HepG2 (cell line): Measurements from ENCODE around the gene STMN3. TPM values are rescaled to one million over a fixed set of nuclear protein-coding genes. Genes with fewer than 3 reads are reported as not detected.

Experiments
- ATF2 ChIP-seq: sonication (generic); formaldehyde crosslinking; IDR thresholded peaks from 2 replicates; pipeline ENCODE4 v1.4.0; 2020; ENCODE audit warnings: missing genetic modification reagents
- ELF3 ChIP-seq: IDR thresholded peaks from 2 replicates; pipeline ENCODE4 v1.6.1; 2016; ENCODE audit warnings: missing genetic modification reagents, missing compliant biosample characterization
- ELF4 ChIP-seq: sonication (generic); formaldehyde crosslinking; IDR thresholded peaks from 2 replicates; pipeline ENCODE4 v1.5.0; 2020; ENCODE audit warnings: missing genetic modification reagents, mild to moderate bottlenecking, moderate library complexity, borderline replicate concordance
- HOXD1 ChIP-seq: sonication (generic); formaldehyde crosslinking; IDR thresholded peaks from 2 replicates; pipeline ENCODE4 v1.5.0; 2020; ENCODE audit warnings: missing genetic modification reagents
- KLF13 ChIP-seq: sonication (generic); formaldehyde crosslinking; IDR thresholded peaks from 2 replicates; pipeline ENCODE4 v1.4.0; 2020; ENCODE audit warnings: mild to moderate bottlenecking, missing genetic modification reagents
- MATR3 ChIP-seq: sonication (generic); formaldehyde crosslinking; IDR thresholded peaks from 2 replicates; pipeline ENCODE4 v1.4.0; 2020; ENCODE audit warnings: missing genetic modification reagents
- POLR2AphosphoS5 ChIP-seq: IDR thresholded peaks from 2 replicates; pipeline ENCODE4 v1.6.1; 2012; ENCODE audit warnings: low read depth, low read length
- SOX5 ChIP-seq: IDR thresholded peaks from 2 replicates; pipeline ENCODE4 v1.6.1; 2016; ENCODE audit warnings: borderline replicate concordance
- STAT5B ChIP-seq: sonication (generic); formaldehyde crosslinking; IDR thresholded peaks from 2 replicates; pipeline ENCODE4 v1.4.0; 2020; ENCODE audit warnings: missing genetic modification reagents
- TEAD2 ChIP-seq: sonication (generic); formaldehyde crosslinking; IDR thresholded peaks from 2 replicates; pipeline ENCODE4 v1.9.0; 2021; ENCODE audit warnings: missing genetic modification reagents
- TRAFD1 ChIP-seq: sonication (generic); formaldehyde crosslinking; IDR thresholded peaks from 2 replicates; pipeline ENCODE4 v1.5.1; 2020; ENCODE audit warnings: missing genetic modification reagents, mild to moderate bottlenecking, borderline replicate concordance
- ZNF33A ChIP-seq: sonication (generic); formaldehyde crosslinking; IDR thresholded peaks from 2 replicates; pipeline ENCODE4 v1.5.1; 2020; ENCODE audit warnings: missing genetic modification reagents, mild to moderate bottlenecking, moderate library complexity, borderline replicate concordance
- ZNF713 ChIP-seq: sonication (generic); formaldehyde crosslinking; IDR thresholded peaks from 2 replicates; pipeline ENCODE4 v1.4.0; 2020; ENCODE audit warnings: mild to moderate bottlenecking, missing genetic modification reagents
- ZNF891 ChIP-seq: sonication (generic); formaldehyde crosslinking; IDR thresholded peaks from 2 replicates; pipeline ENCODE4 v1.5.0; 2020; ENCODE audit warnings: mild to moderate bottlenecking, missing genetic modification reagents
- ZSCAN25 ChIP-seq: sonication (generic); formaldehyde crosslinking; IDR thresholded peaks from 2 replicates; pipeline ENCODE4 v1.8.0; 2022; ENCODE audit warnings: mild to moderate bottlenecking, missing genetic modification reagents
- polyA plus RNA-seq, 8 experiments: library from polyadenylated mRNA; depleted of rRNA in 3 of 8; stranded (reverse) in 7 of 8; unstranded in 1 of 8; fragments of >200 nt; fragmentation: Illumina TruSeq in 4 of 8; extraction: Trizol in 4 of 8; gene quantifications; 2 replicates each; pipeline versions ENCODE4 v1.2.1 to v1.2.3, GENCODE V29; 2011 to 2016; ENCODE audit warnings: low read depth in 4 of 8, missing spikeins in 1 of 8, mixed read lengths in 1 of 8; ENCODE audit not compliant: insufficient read depth in 1 of 8
- total RNA-seq, 5 experiments: library from RNA; depleted of rRNA; stranded (reverse); fragments of >200 nt; fragmentation: Illumina TruSeq; extraction: Trizol; gene quantifications; 2 replicates each; pipeline ENCODE4 v1.2.3, GENCODE V29; 2016; ENCODE audit warnings: low read depth in 1 of 5
- TF ChIP-seq, protein P1 (sequence below): sonication (generic); formaldehyde crosslinking; IDR thresholded peaks from 2 replicates; pipeline ENCODE4 v1.4.0; 2020; ENCODE audit warnings: missing genetic modification reagents
- TF ChIP-seq, protein P2 (sequence below): sonication (generic); formaldehyde crosslinking; IDR thresholded peaks from 2 replicates; pipeline ENCODE4 v1.5.1; 2020; ENCODE audit warnings: mild to moderate bottlenecking, missing genetic modification reagents, borderline replicate concordance
- TF ChIP-seq, protein P3 (sequence below): sonication (generic); formaldehyde crosslinking; conservative IDR thresholded peaks from 2 replicates; pipeline ENCODE4 v1.4.0; 2020; ENCODE audit warnings: mild to moderate bottlenecking, missing genetic modification reagents, moderate library complexity

Gene STMN3
- total and polyA plus RNA-seq, 2 of the 13 experiments (the other 11 are each of a cell fraction or from before 2014, with no cell fraction given) = 21.0 to 48.3 TPM

DNA sequence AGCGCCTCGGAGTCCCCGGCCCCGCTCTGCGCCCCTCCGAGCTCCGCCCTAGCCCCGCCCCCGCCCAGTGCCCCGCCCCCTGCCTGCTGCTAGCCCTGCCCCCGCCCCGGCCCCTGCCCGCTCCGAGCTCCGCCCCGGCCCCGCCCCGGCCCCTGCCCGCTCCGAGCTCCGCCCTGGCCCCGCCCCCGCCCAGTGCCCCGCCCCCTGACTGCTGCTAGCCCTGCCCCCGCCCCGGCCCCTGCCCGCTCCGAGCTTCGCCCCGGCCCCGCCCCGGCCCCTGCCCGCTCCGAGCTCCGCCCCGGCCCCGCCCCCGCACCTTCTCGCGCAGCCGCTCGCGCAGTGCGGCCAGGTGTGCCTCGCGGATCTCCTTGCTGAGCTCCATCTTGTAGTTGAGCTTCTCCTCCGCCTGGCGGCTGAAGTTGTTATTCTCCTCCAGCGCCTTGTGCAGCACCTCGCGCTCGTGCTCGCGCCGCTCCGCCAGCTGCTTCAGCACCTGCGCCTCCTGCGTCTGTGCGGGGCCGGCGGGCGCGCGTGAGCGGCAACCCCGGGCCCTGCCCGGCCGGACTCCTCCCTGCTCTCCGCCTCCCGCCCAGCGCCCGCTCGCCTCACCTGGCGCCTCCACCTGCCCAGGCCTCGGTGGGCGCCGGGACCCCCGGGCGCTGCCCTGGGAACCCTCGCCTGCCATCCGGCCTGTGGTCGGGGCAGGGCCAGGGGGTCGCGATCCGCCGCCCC, 11.3 kb downstream of the STMN3 start (continued):
- TF ChIP-seq ELF4 (CRISPR knock-in tag) = no peak
- TF ChIP-seq HOXD1 = no peak
- TF ChIP-seq, protein P1, sequence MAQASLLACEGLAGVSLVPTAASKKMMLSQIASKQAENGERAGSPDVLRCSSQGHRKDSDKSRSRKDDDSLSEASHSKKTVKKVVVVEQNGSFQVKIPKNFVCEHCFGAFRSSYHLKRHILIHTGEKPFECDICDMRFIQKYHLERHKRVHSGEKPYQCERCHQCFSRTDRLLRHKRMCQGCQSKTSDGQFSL (CRISPR knock-in tag) = no peak
- no peak for TF ChIP-seq TRAFD1 (CRISPR knock-in tag)
- peak; percentile 83 for TF ChIP-seq ZSCAN25
- TF ChIP-seq TEAD2 = no peak
- TF ChIP-seq ZNF33A (CRISPR knock-in tag) = no peak
- TF ChIP-seq, protein P2, sequence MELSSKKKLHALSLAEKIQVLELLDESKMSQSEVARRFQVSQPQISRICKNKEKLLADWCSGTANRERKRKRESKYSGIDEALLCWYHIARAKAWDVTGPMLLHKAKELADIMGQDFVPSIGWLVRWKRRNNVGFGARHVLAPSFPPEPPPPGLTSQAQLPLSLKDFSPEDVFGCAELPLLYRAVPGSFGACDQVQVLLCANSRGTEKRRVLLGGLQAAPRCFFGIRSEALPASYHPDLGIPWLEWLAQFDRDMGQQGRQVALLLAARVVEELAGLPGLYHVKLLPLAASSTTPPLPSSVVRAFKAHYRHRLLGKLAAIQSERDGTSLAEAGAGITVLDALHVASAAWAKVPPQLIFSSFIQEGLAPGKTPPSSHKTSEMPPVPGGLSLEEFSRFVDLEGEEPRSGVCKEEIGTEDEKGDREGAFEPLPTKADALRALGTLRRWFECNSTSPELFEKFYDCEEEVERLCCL (CRISPR knock-in tag) = no peak
- no peak for TF ChIP-seq MATR3 (CRISPR knock-in tag)
- TF ChIP-seq ZNF891 (CRISPR knock-in tag) = peak; percentile 47; the same call in 1 of the 2 replicates
- TF ChIP-seq ATF2 (CRISPR knock-in tag) = peak; percentile 44; the same call in 1 of the 2 replicates
- TF ChIP-seq ELF3 (CRISPR knock-in tag) = peak; percentile 39; the same call in 1 of the 2 replicates
- no peak for TF ChIP-seq ZNF713 (CRISPR knock-in tag)
- TF ChIP-seq STAT5B (CRISPR knock-in tag) = no peak
- TF ChIP-seq POLR2AphosphoS5 = peak; percentile 78
- no peak for TF ChIP-seq KLF13 (CRISPR knock-in tag)
- no peak for TF ChIP-seq SOX5 (CRISPR knock-in tag)
- TF ChIP-seq, protein P3, sequence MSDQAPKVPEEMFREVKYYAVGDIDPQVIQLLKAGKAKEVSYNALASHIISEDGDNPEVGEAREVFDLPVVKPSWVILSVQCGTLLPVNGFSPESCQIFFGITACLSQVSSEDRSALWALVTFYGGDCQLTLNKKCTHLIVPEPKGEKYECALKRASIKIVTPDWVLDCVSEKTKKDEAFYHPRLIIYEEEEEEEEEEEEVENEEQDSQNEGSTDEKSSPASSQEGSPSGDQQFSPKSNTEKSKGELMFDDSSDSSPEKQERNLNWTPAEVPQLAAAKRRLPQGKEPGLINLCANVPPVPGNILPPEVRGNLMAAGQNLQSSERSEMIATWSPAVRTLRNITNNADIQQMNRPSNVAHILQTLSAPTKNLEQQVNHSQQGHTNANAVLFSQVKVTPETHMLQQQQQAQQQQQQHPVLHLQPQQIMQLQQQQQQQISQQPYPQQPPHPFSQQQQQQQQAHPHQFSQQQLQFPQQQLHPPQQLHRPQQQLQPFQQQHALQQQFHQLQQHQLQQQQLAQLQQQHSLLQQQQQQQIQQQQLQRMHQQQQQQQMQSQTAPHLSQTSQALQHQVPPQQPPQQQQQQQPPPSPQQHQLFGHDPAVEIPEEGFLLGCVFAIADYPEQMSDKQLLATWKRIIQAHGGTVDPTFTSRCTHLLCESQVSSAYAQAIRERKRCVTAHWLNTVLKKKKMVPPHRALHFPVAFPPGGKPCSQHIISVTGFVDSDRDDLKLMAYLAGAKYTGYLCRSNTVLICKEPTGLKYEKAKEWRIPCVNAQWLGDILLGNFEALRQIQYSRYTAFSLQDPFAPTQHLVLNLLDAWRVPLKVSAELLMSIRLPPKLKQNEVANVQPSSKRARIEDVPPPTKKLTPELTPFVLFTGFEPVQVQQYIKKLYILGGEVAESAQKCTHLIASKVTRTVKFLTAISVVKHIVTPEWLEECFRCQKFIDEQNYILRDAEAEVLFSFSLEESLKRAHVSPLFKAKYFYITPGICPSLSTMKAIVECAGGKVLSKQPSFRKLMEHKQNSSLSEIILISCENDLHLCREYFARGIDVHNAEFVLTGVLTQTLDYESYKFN (CRISPR knock-in tag) = no peak; the same call in 1 of the 2 replicates
